HepG2 (cell line): Measurements from ENCODE around the gene CTDP1. TPM values are rescaled to one million over a fixed set of nuclear protein-coding genes. Genes with fewer than 3 reads are reported as not detected.

Source experiments
- ATAC-seq: fragments of 200-7000 bp; cut with Tn5 transposase; 3 replicates; pipeline ENCODE4 v1.9.1; 2020; ENCODE audit warnings: mild to moderate bottlenecking, moderate library complexity
- BruUV-seq: library from RNA; stranded (reverse); fragments of 400-500 nt; replicated peaks from 2 replicates; lab custom pipeline; 2021; lab: Mats Ljungman, UMichigan
- CTCF ChIA-PET: fragments of 300-600 bp; formaldehyde crosslinking; extraction: SDS; loops from one replicate; lab custom pipeline; 2021; ENCODE audit warnings: low total read pairs, inconsistent platforms, low intra/inter-chr PET ratio; lab: Yijun Ruan, JAX
- POLR2A ChIA-PET: fragments of 350-600 bp; sonication (Branson Sonifier 250); formaldehyde crosslinking; loops from one replicate; lab custom pipeline; 2020; ENCODE audit warnings: antibody characterized with exemption, inconsistent platforms; lab: Yijun Ruan, JAX
- DNase-seq: peaks from one replicate; pipeline ENCODE4 v3.0.0-alpha.2; 2015; ENCODE audit warnings: low spot score
- FAIRE-seq: peaks from 3 replicates; lab custom pipeline; 2011; peaks lifted over from hg19 to GRCh38; lab: Jason Lieb, UNC
- H2AFZ ChIP-seq: one replicate; pipeline ENCODE4 v1.6.1; 2011; ENCODE audit warnings: low read length, inconsistent platforms
- H3K27ac ChIP-seq: fragments of 300-600 bp; 3 replicates; pipeline ENCODE4 v1.8.0; 2011; ENCODE audit warnings: mixed run types, mild to moderate bottlenecking, mixed read lengths, low read length, inconsistent platforms; ENCODE audit not compliant: insufficient read depth; ENCODE audit errors: extremely low read length
- H3K27me3 ChIP-seq, 2 experiments: fragments of 200-600 bp in 1 of 2; 2 replicates in 1 of 2; 3 replicates in 1 of 2; pipeline versions ENCODE4 v1.6.0 to v1.8.0; 2011; ENCODE audit warnings: low read length in 2 of 2, mild to moderate bottlenecking in 2 of 2, moderate library complexity in 2 of 2, inconsistent platforms in 1 of 2; ENCODE audit not compliant: insufficient read depth in 2 of 2, control insufficient read depth in 1 of 2
- H3K36me3 ChIP-seq, 2 experiments: fragments of 200-600 bp in 1 of 2; replicated peaks in 1 of 2; 2 replicates in 1 of 2; 3 replicates in 1 of 2; pipeline versions ENCODE4 v1.5.1 to v1.8.0; 2011; ENCODE audit warnings: low read length in 2 of 2, inconsistent platforms in 1 of 2; ENCODE audit not compliant: insufficient read depth in 2 of 2, control insufficient read depth in 1 of 2
- H3K4me1 ChIP-seq: 2 replicates; pipeline ENCODE4 v1.5.1; 2012; ENCODE audit warnings: low read length, inconsistent platforms; ENCODE audit not compliant: insufficient read depth
- H3K4me2 ChIP-seq: 2 replicates; pipeline ENCODE4 v1.6.0; 2011; ENCODE audit warnings: low read depth, low read length, inconsistent platforms
- H3K4me3 ChIP-seq, 3 experiments: fragments of 200-600 bp in 1 of 3; sonication (generic), shearing (Covaris generic) in 1 of 3; replicated peaks in 1 of 3; 2 replicates each; pipeline ENCODE4 v1.5.1; 2011 to 2016; ENCODE audit warnings: low read length in 3 of 3, inconsistent platforms in 2 of 3, low read depth in 2 of 3, mild to moderate bottlenecking in 2 of 3, control low read depth in 1 of 3, mixed read lengths in 1 of 3; ENCODE audit not compliant: insufficient read depth in 1 of 3
- H3K79me2 ChIP-seq: one replicate; pipeline ENCODE4 v1.6.1; 2011; ENCODE audit warnings: low read length, inconsistent platforms; ENCODE audit not compliant: insufficient read depth
- H3K9ac ChIP-seq: 2 replicates; pipeline ENCODE4 v1.6.0; 2011; ENCODE audit warnings: mild to moderate bottlenecking, low read depth, low read length, inconsistent platforms; ENCODE audit not compliant: insufficient read depth
- H3K9me3 ChIP-seq: 2 replicates; pipeline ENCODE4 v1.5.1; 2012; ENCODE audit warnings: mild to moderate bottlenecking, low read length
- H4K20me1 ChIP-seq: 2 replicates; pipeline ENCODE4 v1.6.0; 2011; ENCODE audit warnings: inconsistent platforms, mild to moderate bottlenecking, low read length, moderate library complexity; ENCODE audit not compliant: insufficient read depth
- BATF2 ChIP-seq: sonication (generic); formaldehyde crosslinking; IDR thresholded peaks from 2 replicates; pipeline ENCODE4 v1.8.0; 2022; ENCODE audit warnings: mild to moderate bottlenecking, missing genetic modification reagents, moderate library complexity
- CSRNP2 ChIP-seq: sonication (generic); formaldehyde crosslinking; conservative IDR thresholded peaks from 2 replicates; pipeline ENCODE4 v1.8.0; 2022; ENCODE audit warnings: low read depth, missing genetic modification reagents
- ETV6 ChIP-seq: sonication (generic); formaldehyde crosslinking; conservative IDR thresholded peaks from 2 replicates; pipeline ENCODE4 v1.4.0; 2020; ENCODE audit warnings: missing genetic modification reagents
- GABPA ChIP-seq, 2 experiments: IDR thresholded peaks; 2 replicates each; pipeline ENCODE4 v1.6.1; 2011 to 2016; ENCODE audit warnings: low read depth in 2 of 2, low read length in 1 of 2, missing biosample characterization in 1 of 2, missing genetic modification characterization in 1 of 2
- HHEX ChIP-seq: IDR thresholded peaks from 2 replicates; pipeline ENCODE4 v1.6.1; 2016; ENCODE audit warnings: control low read depth
- HIC2 ChIP-seq: sonication (generic); formaldehyde crosslinking; IDR thresholded peaks from 2 replicates; pipeline ENCODE4 v1.9.0; 2022; ENCODE audit warnings: low read depth, missing genetic modification reagents
- MEIS2 ChIP-seq: sonication (generic); formaldehyde crosslinking; IDR thresholded peaks from 2 replicates; pipeline ENCODE4 v1.9.0; 2021; ENCODE audit warnings: mild to moderate bottlenecking, missing genetic modification reagents
- NCOR1 ChIP-seq: fragments of 200-600 bp; sonication (generic); IDR thresholded peaks from 2 replicates; pipeline ENCODE4 v1.7.0; 2017; ENCODE audit warnings: antibody characterized with exemption, low read length, borderline replicate concordance
- RNF219 ChIP-seq: sonication (generic); formaldehyde crosslinking; IDR thresholded peaks from 2 replicates; pipeline ENCODE4 v1.5.0; 2020; ENCODE audit warnings: mild to moderate bottlenecking, missing genetic modification reagents
- SAP130 ChIP-seq: IDR thresholded peaks from 2 replicates; pipeline ENCODE4 v1.6.1; 2016; ENCODE audit warnings: low read depth
- ZKSCAN8 ChIP-seq: IDR thresholded peaks from 2 replicates; pipeline ENCODE4 v1.6.1; 2016; ENCODE audit warnings: borderline replicate concordance, missing genetic modification reagents, missing compliant biosample characterization
- ZNF205 ChIP-seq: IDR thresholded peaks from 2 replicates; pipeline ENCODE4 v1.6.1; 2018; ENCODE audit warnings: missing biosample characterization, missing genetic modification reagents
- ZNF576 ChIP-seq: sonication (generic); formaldehyde crosslinking; IDR thresholded peaks from 2 replicates; pipeline ENCODE4 v1.4.0; 2020; ENCODE audit warnings: mild to moderate bottlenecking, missing genetic modification reagents
- ZNF713 ChIP-seq: sonication (generic); formaldehyde crosslinking; IDR thresholded peaks from 2 replicates; pipeline ENCODE4 v1.4.0; 2020; ENCODE audit warnings: mild to moderate bottlenecking, missing genetic modification reagents
- ZNF891 ChIP-seq: sonication (generic); formaldehyde crosslinking; IDR thresholded peaks from 2 replicates; pipeline ENCODE4 v1.5.0; 2020; ENCODE audit warnings: mild to moderate bottlenecking, missing genetic modification reagents
- WGBS: methylation state at CpG from one replicate; pipeline ENCODE4 v1.1.6; 2017; ENCODE audit warnings: low lambda C conversion rate; 5-methylcytosine and 5-hydroxymethylcytosine counted together
- in situ Hi-C: cut with HindIII; loops from 2 replicates; pipeline ENCODE4 v1.10.0; 2017; ENCODE audit warnings: low pct_unique_long_range_greater_than_20kb; ENCODE audit not compliant: extremely low pct_ligation_motif_present
- intact Hi-C: fragments of 100-400 bp; cut with micrococcal nuclease; formaldehyde crosslinking; loops from one replicate; pipeline ENCODE4 v1.10.0; 2022; ENCODE audit not compliant: unreplicated experiment
- polyA plus RNA-seq, 8 experiments: library from polyadenylated mRNA; depleted of rRNA in 3 of 8; stranded (reverse) in 7 of 8; unstranded in 1 of 8; fragments of >200 nt; fragmentation: Illumina TruSeq in 4 of 8; extraction: Trizol in 4 of 8; gene quantifications; 2 replicates each; pipeline versions ENCODE4 v1.2.1 to v1.2.3, GENCODE V29; 2011 to 2016; ENCODE audit warnings: low read depth in 4 of 8, missing spikeins in 1 of 8, mixed read lengths in 1 of 8; ENCODE audit not compliant: insufficient read depth in 1 of 8
- total RNA-seq, 5 experiments: library from RNA; depleted of rRNA; stranded (reverse); fragments of >200 nt; fragmentation: Illumina TruSeq; extraction: Trizol; gene quantifications; 2 replicates each; pipeline ENCODE4 v1.2.3, GENCODE V29; 2016; ENCODE audit warnings: low read depth in 1 of 5

CTDP1 gene
- total and polyA plus RNA-seq, 2 of the 13 experiments (the other 11 are each of a cell fraction or from before 2014, with no cell fraction given): 6.9 to 11.0 TPM

GRCh38 chr18:79749251-79750191 is 69.9 kb downstream of the CTDP1 start:
- DNase-seq (no peak), ATAC-seq (no peak), FAIRE-seq (no peak)
- Histone ChIP-seq H4K20me1 (no peaks in the 10 kb centered on the region), H3K9me3 (no peaks in the 10 kb centered on the region), H3K79me2 (no peaks in the 10 kb centered on the region), H3K9ac (no peak overlapping the region), H3K36me3 (peaks cover 5 to 29% of the 10 kb centered on the region in 2 experiments; a peak in 4 of 5 replicates), H3K4me1 (no peaks in the 10 kb centered on the region), H3K4me3 (no peak overlapping the region), H2AFZ (no peak overlapping the region), H3K27ac (no peak overlapping the region), H3K27me3 (no peaks in the 10 kb centered on the region), H3K4me2 (no peak overlapping the region)
- WGBS: 94% methylated on average over 43 of the region's 49 CpGs
- POLR2A ChIA-PET: no interaction called here
- intact Hi-C loops (no loop called here), in situ Hi-C loops (no loop called here)
- BruUV-seq: no TSS peak
- CTCF ChIA-PET: no interaction called here
- no peak for TF ChIP-seq SAP130 (CRISPR knock-in tag)
- no peak for TF ChIP-seq ZNF576 (CRISPR knock-in tag)
- TF ChIP-seq ZNF205: no peak
- no peak for TF ChIP-seq HIC2 (CRISPR knock-in tag)
- no peak for TF ChIP-seq NCOR1
- TF ChIP-seq ZNF891: no peak
- TF ChIP-seq ZKSCAN8 (CRISPR knock-in tag): no peak
- TF ChIP-seq ETV6: no peak
- no peak for TF ChIP-seq MEIS2 (CRISPR knock-in tag)
- TF ChIP-seq CSRNP2: no peak
- TF ChIP-seq ZNF713 (CRISPR knock-in tag): no peak
- no peak for TF ChIP-seq GABPA (IDR thresholded peaks at IDR 0.05; ENCODE audit: low read depth, low read length)
- TF ChIP-seq GABPA (CRISPR knock-in tag; IDR thresholded peaks at IDR 0.05; ENCODE audit: low read depth): no peak
- no peak for TF ChIP-seq BATF2 (CRISPR knock-in tag)
- TF ChIP-seq RNF219 (CRISPR knock-in tag): no peak
- no peak for TF ChIP-seq HHEX (CRISPR knock-in tag)
